Glutamatergic neuron (in vitro differentiated cells): ENCODE measurements around the gene ELMO3. TPM values are rescaled to one million over a fixed set of nuclear protein-coding genes. Genes with fewer than 3 reads are reported as not detected.
A peak's percentile ranks its signal among the peaks of the same experiment; 100 is the strongest.

Experiments
- DNase-seq: peaks from one replicate; pipeline ENCODE4 v3.0.0; 2022
- H3K27ac Mint-ChIP-seq: one replicate; pipeline ENCODE4 v1.8.0; 2020; ENCODE audit warnings: mild to moderate bottlenecking, mixed read lengths, inconsistent platforms; ENCODE audit not compliant: unreplicated experiment
- H3K27me3 Mint-ChIP-seq: one replicate; pipeline ENCODE4 v1.8.0; 2020; ENCODE audit warnings: mild to moderate bottlenecking, moderate library complexity, mixed read lengths, inconsistent platforms; ENCODE audit not compliant: unreplicated experiment
- H3K36me3 Mint-ChIP-seq: one replicate; pipeline ENCODE4 v1.8.0; 2020; ENCODE audit warnings: mild to moderate bottlenecking, mixed read lengths, inconsistent platforms; ENCODE audit not compliant: unreplicated experiment
- H3K4me1 Mint-ChIP-seq: one replicate; pipeline ENCODE4 v1.8.0; 2020; ENCODE audit warnings: mild to moderate bottlenecking, low read depth, mixed read lengths, inconsistent platforms; ENCODE audit not compliant: unreplicated experiment
- H3K4me3 Mint-ChIP-seq: one replicate; pipeline ENCODE4 v1.8.0; 2020; ENCODE audit warnings: mild to moderate bottlenecking, mixed read lengths, inconsistent platforms; ENCODE audit not compliant: unreplicated experiment
- H3K9me3 Mint-ChIP-seq: one replicate; pipeline ENCODE4 v1.8.0; 2020; ENCODE audit warnings: mild to moderate bottlenecking, moderate library complexity, mixed read lengths, inconsistent platforms; ENCODE audit not compliant: unreplicated experiment
- CTCF ChIP-seq: fragments of 200-600 bp; sonication (generic); IDR thresholded peaks from one replicate; pipeline ENCODE4 v1.5.0; 2021; ENCODE audit not compliant: partially characterized antibody, unreplicated experiment
- total RNA-seq: library from RNA; stranded (reverse); fragmentation: NEBNext Ultra II Directional; extraction: Animal tissue kit (Norgen Biotek cat#: 25700); gene quantifications from one replicate; pipeline ENCODE4 v1.2.1, GENCODE V29; 2021; ENCODE audit not compliant: unreplicated experiment

ELMO3 gene
- total RNA-seq, 1 donor from 2014 or later, result 2.1 TPM

DNA sequence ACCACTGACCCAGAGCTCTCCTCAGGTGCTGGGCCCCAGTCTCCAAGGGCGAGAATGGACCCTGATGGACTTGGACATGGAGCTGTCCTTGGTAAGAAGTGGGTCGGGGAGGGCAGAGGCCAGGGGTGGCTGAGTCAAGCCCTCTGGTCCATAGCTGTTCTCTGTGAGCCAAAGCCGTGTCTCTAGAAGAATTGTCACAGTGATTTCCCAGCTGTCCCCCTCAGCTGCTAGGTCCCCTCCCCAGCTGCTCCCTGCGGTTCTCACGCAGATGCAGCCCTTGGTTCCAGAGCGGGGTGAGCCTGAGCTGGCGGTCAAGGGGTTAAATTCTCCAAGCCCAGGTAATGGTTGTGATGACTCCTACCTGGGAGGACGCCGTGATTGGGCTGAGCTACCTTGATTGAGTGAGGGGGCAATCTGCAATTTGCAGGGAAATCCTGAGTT is 29.9 kb upstream of the ELMO3 start:
- no peak for TF ChIP-seq CTCF
- peaks cover 7% of the 10 kb centered on the region for H3K9me3 Mint-ChIP-seq
- peak overlapping the region; percentile 61 for H3K4me3 Mint-ChIP-seq
- H3K4me1 Mint-ChIP-seq, result peaks cover 9% of the 10 kb centered on the region
- no peak overlapping the region for H3K27ac Mint-ChIP-seq
- H3K36me3 Mint-ChIP-seq, result peaks cover 5% of the 10 kb centered on the region
- peak; percentile 22 for DNase-seq
- peaks cover 34% of the 10 kb centered on the region for H3K27me3 Mint-ChIP-seq

GRCh38 chr16:67169642-67170167 is 29.2 kb upstream of the ELMO3 start:
- Mint-ChIP-seq H3K36me3 (peaks cover 5% of the 10 kb centered on the region), H3K4me3 (peak overlapping the region; percentile 88), H3K27me3 (peaks cover 32% of the 10 kb centered on the region), H3K4me1 (peaks cover 9% of the 10 kb centered on the region), H3K9me3 (peaks cover 7% of the 10 kb centered on the region), H3K27ac (peak overlapping the region; percentile 59)
- DNase-seq, result peak; percentile 87
- peak; percentile 90 for TF ChIP-seq CTCF

DNA sequence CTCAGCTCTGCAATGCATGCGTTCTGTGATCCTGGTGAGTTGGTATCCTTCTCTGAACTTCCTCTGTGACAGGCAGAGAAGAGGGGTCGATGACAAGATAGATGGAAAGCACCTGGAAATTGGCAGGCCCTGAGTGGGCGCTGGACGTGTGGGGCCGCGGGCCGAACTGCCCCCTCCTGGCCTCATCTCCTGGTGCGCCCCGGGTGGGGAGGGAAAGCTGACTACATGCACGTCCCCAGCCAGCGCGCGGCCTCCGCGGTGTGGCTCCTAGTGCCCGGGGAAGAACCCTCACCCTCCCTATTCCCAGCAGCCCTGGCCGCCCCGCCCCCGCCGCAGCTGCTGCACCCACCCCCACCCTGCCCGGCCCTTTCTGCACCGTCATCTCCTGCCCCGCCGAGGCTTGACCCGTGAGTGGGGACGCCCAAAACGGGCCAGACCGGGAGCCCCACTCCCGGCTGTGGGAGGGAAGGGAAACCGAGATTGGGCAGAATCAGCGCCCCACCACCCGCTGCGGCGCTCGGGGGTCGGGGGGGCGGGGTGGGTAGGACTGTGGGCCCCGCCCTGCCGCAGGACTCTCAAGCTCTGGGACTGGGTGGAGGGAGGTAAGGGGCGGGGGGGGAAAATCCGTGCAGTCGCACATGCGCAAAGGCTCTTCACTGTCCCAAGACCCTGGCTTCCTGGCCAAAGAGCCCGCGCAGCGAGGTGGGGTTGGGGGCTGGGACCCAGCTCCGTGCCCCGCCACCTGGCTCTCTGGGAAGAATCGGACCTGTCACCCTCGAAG is 28.6 kb upstream of the ELMO3 start, which contains the start of gene NOL3:
Gene NOL3 (plus strand): TSS at position 371 of the 781 bp plus-strand sequence.
- TF ChIP-seq CTCF, result no peak
- DNase-seq, result peak; percentile 70
- Mint-ChIP-seq H3K27ac (peak within 1 kb of the TSS; percentile 59), H3K36me3 (peaks cover 5% of the 10 kb centered on the region), H3K9me3 (peaks cover 7% of the 10 kb centered on the region), H3K27me3 (peaks cover 30% of the 10 kb centered on the region), H3K4me3 (peak within 1 kb of the TSS; percentile 88), H3K4me1 (peaks cover 9% of the 10 kb centered on the region)

- Mint-ChIP-seq H3K27ac (peak overlapping the region; percentile 2), H3K27me3 (peaks cover 32% of the 10 kb centered on the region), H3K36me3 (peaks cover 5% of the 10 kb centered on the region), H3K9me3 (peaks cover 9% of the 10 kb centered on the region), H3K4me1 (peaks cover 11% of the 10 kb centered on the region), H3K4me3 (peak overlapping the region; percentile 78)
- no peak for DNase-seq
- TF ChIP-seq CTCF, result no peak
Observed at GRCh38 chr16:67170949-67171649, 27.8 kb upstream of the ELMO3 start.
